GM12878 (cell line): ENCODE measurements around the gene ZDHHC14.

Experiments
- EGR1 ChIP-seq, 2 experiments: IDR thresholded peaks; 1 replicate in 1 of 2; 2 replicates in 1 of 2; pipeline ENCODE4 v1.6.1; 2011 to 2012; ENCODE audit warnings: low read depth in 2 of 2, low read length in 2 of 2, borderline replicate concordance in 1 of 2, mild to moderate bottlenecking in 1 of 2, moderate library complexity in 1 of 2
- EP300 ChIP-seq, 2 experiments: fragments of 150-350 bp in 1 of 2; IDR thresholded peaks; 2 replicates each; pipeline ENCODE4 v1.6.1; 2011 to 2012; ENCODE audit warnings: low read depth in 2 of 2, low read length in 2 of 2, borderline replicate concordance in 1 of 2, improper control_type of control experiment in 1 of 2, inconsistent platforms in 1 of 2; ENCODE audit not compliant: control insufficient read depth in 1 of 2
- ETV6 ChIP-seq, 2 experiments: fragments of 450-650 bp in 1 of 2; IDR thresholded peaks in 1 of 2; conservative IDR thresholded peaks in 1 of 2; 2 replicates each; pipeline ENCODE4 v1.6.1; 2014; ENCODE audit warnings: antibody characterized with exemption in 1 of 2, borderline replicate concordance in 1 of 2, low read depth in 1 of 2, mild to moderate bottlenecking in 1 of 2, moderate library complexity in 1 of 2
- EZH2 ChIP-seq: IDR thresholded peaks from 2 replicates; pipeline ENCODE4 v1.6.1; 2012; ENCODE audit warnings: low read depth, mild to moderate bottlenecking, control low read depth, inconsistent platforms, low read length, borderline replicate concordance; ENCODE audit not compliant: control insufficient read depth
- HDAC2 ChIP-seq: fragments of 200-600 bp; sonication (generic); IDR thresholded peaks from 2 replicates; pipeline ENCODE4 v1.6.1; 2017
- KDM1A ChIP-seq: fragments of 200-600 bp; sonication (generic); IDR thresholded peaks from 2 replicates; pipeline ENCODE4 v1.6.1; 2016; ENCODE audit warnings: borderline replicate concordance
- POLR2A ChIP-seq: IDR thresholded peaks from 2 replicates; pipeline ENCODE4 v1.6.1; 2011; ENCODE audit warnings: low read depth, mild to moderate bottlenecking, low read length
- POLR2AphosphoS5 ChIP-seq: IDR thresholded peaks from 2 replicates; pipeline ENCODE4 v1.6.1; 2011; ENCODE audit warnings: mild to moderate bottlenecking, low read length, inconsistent platforms
- RAD21 ChIP-seq: IDR thresholded peaks from 2 replicates; pipeline ENCODE4 v1.6.1; 2011; ENCODE audit warnings: mild to moderate bottlenecking, low read depth, low read length, moderate library complexity; ENCODE audit not compliant: insufficient read depth
- SIX5 ChIP-seq: IDR thresholded peaks from 2 replicates; pipeline ENCODE4 v1.6.1; 2011; ENCODE audit warnings: mild to moderate bottlenecking, low read depth, low read length, moderate library complexity; ENCODE audit not compliant: severe bottlenecking
- SUZ12 ChIP-seq: fragments of 200-600 bp; sonication (generic); IDR thresholded peaks from one replicate; pipeline ENCODE4 v1.6.1; 2018; ENCODE audit warnings: antibody characterized with exemption, mild to moderate bottlenecking; ENCODE audit not compliant: unreplicated experiment
- ZBED1 ChIP-seq: IDR thresholded peaks from 2 replicates; pipeline ENCODE4 v1.6.1; 2016; ENCODE audit warnings: borderline replicate concordance
- ZNF274 ChIP-seq: IDR thresholded peaks from one replicate; pipeline ENCODE4 v1.8.0; 2011; ENCODE audit not compliant: insufficient read length, insufficient read depth
- TF ChIP-seq, protein P1 (sequence below), 3 experiments: IDR thresholded peaks in 2 of 3; conservative IDR thresholded peaks in 1 of 3; 2 replicates each; pipeline ENCODE4 v1.5.1; 2011; ENCODE audit warnings: low read depth in 3 of 3, low read length in 3 of 3, mild to moderate bottlenecking in 3 of 3, control low read depth in 2 of 3, moderate library complexity in 2 of 3, inconsistent platforms in 1 of 3, mixed read lengths in 1 of 3; ENCODE audit not compliant: control insufficient read depth in 2 of 3, insufficient read depth in 1 of 3; ENCODE audit errors: extremely low read depth in 1 of 3

DNA sequence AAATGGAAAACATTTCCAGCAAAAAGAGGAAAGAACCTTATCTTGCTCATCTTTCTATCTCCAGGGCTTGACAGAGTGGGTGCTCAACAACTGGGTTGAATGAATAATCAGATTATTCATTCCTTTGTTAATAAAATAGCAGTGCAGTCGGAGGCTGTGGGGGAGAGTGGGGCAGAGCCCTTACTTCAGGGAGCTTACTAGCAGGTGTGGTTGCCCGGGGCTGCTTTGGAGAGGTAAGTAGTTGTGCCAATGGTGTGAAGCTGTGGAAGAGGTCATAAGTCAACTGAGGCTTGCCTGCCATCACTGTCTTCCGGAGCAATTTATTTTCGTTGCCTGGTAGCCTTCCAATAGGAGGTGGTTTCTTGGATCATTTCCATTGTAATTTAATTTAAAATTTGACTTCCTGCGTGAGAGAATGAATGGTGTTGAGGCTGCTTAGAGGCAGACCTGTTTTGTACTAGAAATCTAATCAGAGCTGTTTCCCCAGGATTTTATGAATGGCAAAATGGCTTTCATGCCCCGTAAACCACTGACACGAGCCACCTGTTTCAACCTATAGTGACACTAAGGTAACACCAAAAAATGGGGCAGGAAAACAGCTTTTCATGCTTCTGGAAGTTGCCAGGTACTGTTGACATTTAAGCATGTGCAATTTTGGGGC lies 51.4 kb downstream of the ZDHHC14 start:
- TF ChIP-seq, protein P1, sequence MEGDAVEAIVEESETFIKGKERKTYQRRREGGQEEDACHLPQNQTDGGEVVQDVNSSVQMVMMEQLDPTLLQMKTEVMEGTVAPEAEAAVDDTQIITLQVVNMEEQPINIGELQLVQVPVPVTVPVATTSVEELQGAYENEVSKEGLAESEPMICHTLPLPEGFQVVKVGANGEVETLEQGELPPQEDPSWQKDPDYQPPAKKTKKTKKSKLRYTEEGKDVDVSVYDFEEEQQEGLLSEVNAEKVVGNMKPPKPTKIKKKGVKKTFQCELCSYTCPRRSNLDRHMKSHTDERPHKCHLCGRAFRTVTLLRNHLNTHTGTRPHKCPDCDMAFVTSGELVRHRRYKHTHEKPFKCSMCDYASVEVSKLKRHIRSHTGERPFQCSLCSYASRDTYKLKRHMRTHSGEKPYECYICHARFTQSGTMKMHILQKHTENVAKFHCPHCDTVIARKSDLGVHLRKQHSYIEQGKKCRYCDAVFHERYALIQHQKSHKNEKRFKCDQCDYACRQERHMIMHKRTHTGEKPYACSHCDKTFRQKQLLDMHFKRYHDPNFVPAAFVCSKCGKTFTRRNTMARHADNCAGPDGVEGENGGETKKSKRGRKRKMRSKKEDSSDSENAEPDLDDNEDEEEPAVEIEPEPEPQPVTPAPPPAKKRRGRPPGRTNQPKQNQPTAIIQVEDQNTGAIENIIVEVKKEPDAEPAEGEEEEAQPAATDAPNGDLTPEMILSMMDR (IDR thresholded peaks at IDR 0.05 in 2 of 3, conservative IDR thresholded peaks at IDR 0.05 in 1 of 3; ENCODE audit: control insufficient read depth in 2 of 3, extremely low read depth in 1 of 3, insufficient read depth in 1 of 3, low read depth in 3 of 3, low read length in 3 of 3): no peak
- TF ChIP-seq POLR2A: no peak
- no peak for TF ChIP-seq RAD21
- TF ChIP-seq EGR1 (IDR thresholded peaks at IDR 0.05; ENCODE audit: borderline replicate concordance in 1 of 2, low read depth in 2 of 2, low read length in 2 of 2): no peak
- TF ChIP-seq ETV6 (conservative IDR thresholded peaks at IDR 0.05 in 1 of 2, IDR thresholded peaks at IDR 0.05 in 1 of 2; ENCODE audit: borderline replicate concordance in 1 of 2, low read depth in 1 of 2): no peak
- no peak for TF ChIP-seq POLR2AphosphoS5
- TF ChIP-seq SIX5: no peak
- no peak for TF ChIP-seq ZNF274
- TF ChIP-seq ZBED1: no peak
- TF ChIP-seq KDM1A: no peak
- no peak for TF ChIP-seq EZH2
- no peak for TF ChIP-seq HDAC2
- no peak for TF ChIP-seq SUZ12
- no peak for TF ChIP-seq EP300 (IDR thresholded peaks at IDR 0.05; ENCODE audit: borderline replicate concordance in 1 of 2, control insufficient read depth in 1 of 2, low read depth in 2 of 2, low read length in 2 of 2)
